HT1080 (cell line): ENCODE data around the gene TGM2. TPM values are rescaled to one million over a fixed set of nuclear protein-coding genes. Genes with fewer than 3 reads are reported as not detected.
A peak's percentile ranks its signal among the peaks of the same experiment; 100 is the strongest.

Experiments
- DNase-seq: peaks from one replicate; pipeline ENCODE4 v3.0.0-alpha.2; 2015; ENCODE audit warnings: low read depth
- small RNA-seq: library from RNA; depleted of rRNA; stranded (forward); fragments of <200 nt; gene quantifications from one replicate; pipeline ENCODE3, GENCODE V24; 2014
- total RNA-seq: library from RNA; depleted of rRNA; stranded (reverse); fragments of >200 nt; shearing (Covaris generic); gene quantifications from 2 replicates; pipeline ENCODE4 v1.2.3, GENCODE V29; 2014; rRNA removed

Gene TGM2
- total RNA-seq, 1 experiment from 2014 or later = 146 TPM

DNA sequence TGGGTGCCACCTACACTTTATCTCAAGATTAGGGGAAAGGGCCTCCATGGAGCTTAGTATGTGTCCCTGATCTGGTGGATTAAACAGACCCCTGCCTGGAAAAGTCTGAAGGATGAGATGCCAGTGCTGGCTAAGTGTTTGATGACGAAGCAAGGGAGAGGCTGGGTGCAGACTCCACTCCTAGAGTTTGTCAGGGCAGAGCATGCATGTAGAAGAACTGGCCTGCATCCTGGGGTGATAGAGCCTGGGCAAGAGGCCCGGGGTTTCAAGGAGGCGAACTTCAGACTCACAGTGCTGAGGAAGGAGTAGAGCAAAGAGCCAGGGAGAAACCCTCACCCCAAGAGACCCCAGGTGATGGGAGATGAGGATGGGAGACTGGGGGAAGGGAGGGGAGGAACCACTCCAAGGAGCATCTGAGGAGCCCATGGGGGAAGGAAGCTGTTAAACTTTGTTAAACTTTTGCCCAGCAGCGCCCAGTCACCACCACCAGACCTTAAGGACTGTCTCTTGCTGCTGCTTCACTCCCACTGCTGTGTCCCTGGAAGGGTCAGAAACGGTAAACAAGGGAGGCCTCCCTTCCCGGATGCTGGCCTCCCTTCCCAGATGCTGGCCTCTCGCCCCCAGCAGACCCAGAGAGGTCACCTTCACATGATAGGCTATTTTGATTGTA is 69.9 kb downstream of the TGM2 start:
- peak; percentile 13 for DNase-seq

DNA sequence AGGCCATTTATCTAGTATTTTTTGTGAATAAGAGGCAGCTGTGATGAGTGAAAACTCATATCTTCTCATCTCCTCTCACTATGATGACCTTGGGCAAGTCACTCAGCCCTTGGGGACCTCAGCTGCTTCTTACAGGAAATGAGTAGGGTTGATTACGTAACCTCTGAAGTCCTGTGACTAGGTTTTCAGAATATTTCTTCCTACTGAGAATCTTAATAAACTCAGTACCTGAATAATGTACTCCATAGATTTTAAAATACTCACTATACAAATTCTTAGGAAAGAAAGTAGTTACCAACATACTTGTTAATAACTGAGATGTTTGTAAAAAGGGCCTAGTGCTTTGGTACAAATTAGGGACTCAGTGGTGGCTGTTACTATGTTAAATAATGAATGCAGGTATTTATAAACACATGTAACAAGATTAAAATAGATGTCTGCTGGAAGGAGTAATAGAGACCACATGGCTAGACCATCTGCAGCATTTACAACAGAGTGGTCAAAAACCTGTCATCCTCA is 70.6 kb downstream of the TGM2 start:
- DNase-seq = peak; percentile 81

DNA sequence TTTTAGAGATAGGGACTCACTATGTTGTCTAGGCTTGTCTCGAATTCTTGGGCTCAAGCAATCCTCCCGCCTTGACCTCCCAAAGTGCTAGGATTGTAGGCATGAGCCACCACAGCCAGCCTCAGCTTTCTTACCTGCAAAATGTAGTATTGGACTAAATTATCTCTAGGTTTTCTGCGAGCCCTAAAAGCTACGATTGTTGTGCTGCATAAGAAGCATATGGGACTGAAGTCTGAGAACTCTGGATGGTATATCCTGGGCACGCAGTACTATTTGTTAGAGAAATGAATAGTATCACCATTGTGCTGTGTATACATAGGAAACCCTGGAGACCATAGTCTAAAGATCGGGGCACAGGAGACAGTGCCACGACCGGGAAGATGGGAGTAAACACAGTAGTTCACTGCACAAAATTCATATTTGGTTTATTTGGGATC is 71.4 kb downstream of the TGM2 start:
- no peak for DNase-seq

DNA sequence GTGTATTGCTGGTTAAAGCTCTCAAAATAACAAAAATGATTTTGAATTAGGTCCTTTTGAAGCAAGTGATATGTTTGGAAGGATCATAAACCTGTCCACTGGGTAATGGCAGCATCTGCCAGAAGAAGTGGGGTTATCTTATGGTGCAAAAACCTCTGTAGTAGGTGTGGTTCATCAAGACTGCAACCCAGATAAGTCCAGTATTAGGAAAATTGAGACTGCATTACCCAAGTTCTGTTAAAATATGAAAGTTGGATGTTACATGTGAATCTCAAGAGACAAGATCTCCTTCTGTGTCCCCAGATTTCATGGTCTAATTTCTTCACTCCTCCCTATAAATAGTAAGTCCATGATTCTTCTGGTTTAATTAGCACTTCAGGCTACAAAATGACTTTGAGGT is 72.2 kb downstream of the TGM2 start:
- DNase-seq = no peak

DNA sequence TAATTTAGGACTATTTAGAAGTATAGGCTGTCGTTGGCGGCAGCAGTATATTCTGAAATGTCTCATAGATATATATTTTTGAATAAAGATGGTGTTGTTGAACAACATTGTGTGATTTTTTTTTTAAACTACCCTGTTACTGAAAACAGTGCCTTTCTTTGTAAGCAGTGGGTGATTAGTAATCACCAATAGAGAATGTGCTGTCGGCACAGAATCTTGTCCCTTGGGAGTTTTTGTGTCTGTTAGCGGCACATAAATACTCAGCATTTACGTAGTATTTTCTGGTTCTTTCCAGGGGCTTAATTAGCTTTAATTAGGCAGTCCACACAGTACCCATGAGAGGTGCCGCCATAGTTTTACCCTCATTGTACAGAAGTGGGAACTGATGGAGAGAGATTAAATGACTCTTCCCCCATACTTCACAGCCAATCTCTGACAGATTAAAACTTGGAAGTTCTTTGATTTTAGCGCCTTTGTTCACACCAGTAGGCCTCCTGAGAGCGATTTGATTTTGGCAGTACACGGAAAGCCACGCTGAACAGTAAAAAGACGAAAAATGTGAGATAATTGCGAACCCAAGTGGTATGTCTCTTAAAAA is 72.7 kb downstream of the TGM2 start:
- DNase-seq = no peak

DNA sequence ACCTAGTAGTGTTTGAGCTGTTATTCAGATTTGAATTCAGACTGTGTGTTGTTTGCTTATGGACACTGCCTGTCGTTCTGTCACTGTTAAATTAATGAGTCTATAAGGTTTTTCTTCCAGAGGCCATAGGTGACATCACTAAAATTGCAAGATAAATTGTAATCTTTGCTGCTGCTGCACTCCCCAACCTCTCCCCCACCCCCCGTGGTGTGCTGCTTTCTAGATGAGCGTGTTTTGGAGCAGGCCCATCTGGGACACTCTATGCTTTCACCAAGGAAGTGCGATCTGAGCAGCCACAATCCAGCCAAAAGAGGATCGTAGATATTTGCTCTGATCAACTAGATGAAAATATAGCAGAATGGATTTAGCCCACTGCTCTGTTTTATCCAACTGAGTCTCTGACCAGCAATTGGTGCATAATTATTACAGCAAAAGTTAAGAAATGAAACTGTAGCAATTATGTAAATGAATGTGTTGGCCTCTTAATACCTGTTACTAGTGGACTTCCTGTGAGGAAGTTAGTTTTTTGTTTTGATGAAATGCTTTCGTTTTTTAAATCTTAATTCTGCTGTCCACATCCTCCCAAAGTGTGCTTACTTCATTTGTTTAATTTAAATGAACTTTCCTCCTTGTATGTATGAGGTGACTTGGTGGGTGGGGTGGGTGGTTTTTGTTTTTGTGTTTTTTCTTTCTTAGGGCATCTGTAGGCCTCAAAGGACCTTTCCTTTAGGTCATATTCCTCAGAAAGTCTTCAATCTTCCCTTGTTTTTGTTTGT is 73.4 kb downstream of the TGM2 start:
- no peak for DNase-seq

DNA sequence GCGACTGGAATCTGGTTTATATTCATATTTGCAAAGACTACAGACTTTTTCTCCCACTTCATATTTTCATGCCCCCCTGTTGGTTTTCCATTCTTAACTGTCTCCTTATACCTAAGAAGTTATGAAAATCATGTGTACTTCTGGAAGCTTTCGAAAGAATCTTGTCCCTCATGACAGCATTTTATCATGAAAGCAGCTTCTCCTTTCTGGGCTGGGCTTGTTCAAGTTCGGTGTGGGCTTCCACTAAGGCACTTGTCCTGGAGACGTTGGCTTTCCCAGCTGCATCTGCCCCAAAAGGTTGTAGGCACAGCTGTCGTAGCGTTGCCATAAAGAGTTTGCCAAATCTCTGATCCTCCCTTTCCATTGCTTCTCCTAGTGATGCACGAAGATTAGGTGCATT is 75.0 kb downstream of the TGM2 start:
- no peak for DNase-seq

DNA sequence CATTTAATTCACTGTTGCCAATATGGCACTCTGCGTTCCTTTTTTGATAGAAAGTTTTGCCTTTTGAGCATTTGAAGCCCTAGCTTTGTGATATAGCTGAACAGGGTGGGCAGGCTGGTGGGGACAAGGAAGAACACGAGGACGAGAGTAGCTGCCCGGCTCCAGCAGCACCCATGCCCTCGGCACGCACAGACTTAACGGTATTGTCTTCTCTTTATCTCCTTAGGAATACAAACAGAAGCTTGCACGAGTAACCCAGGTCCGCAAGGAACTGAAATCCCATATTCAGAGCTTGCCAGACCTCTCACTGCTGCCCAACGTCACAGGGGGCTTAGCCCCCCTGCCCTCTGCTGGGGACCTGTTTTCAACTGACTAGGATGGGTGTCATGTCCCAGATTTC is 75.6 kb downstream of the TGM2 start:
- DNase-seq = no peak

DNA sequence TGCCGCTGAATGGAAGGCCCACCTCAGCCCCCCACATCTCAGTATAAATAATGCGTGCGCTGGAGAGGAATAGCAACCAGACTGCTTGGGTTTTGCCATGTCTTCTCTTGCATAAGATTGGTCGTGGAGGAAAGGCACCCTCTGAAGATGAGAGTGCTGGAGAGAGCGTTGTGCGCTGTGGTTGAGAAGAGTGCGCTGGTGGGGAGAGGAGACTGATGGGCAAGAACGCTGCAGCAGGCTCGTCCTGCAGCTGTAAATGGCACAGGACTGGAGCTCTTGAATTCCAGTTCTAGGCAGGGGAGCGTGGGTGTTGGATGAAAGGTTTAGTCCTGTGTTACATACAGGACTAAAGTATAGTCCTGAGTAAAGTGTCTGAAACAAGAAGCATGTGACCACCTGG is 80.0 kb downstream of the TGM2 start:
- DNase-seq = no peak

DNA sequence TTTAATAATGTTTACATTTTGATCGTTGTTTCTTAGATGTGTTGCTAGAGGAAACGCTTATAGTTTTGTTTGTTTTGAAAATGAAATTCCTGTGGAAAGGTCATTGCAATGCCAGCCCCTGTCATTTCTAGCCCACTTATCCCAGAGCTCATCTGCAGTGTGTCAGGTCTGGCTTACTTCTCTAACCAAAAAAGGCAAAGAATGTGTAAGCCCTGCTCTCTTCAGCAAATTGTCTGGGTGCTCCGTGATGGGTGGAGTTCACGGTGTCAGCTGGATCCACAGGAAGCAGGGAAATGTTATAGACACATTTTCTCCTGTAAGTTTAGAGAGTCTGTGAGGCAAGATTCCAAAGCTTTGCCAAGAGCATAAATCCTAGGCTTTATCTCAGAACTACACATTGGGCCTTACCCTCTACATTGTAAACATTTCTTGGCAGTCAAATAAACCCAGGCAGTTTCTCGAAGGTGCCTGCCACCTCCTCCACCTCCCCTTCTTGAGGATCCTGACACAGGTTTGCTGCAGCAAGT is 80.6 kb downstream of the TGM2 start:
- DNase-seq = no peak

DNA sequence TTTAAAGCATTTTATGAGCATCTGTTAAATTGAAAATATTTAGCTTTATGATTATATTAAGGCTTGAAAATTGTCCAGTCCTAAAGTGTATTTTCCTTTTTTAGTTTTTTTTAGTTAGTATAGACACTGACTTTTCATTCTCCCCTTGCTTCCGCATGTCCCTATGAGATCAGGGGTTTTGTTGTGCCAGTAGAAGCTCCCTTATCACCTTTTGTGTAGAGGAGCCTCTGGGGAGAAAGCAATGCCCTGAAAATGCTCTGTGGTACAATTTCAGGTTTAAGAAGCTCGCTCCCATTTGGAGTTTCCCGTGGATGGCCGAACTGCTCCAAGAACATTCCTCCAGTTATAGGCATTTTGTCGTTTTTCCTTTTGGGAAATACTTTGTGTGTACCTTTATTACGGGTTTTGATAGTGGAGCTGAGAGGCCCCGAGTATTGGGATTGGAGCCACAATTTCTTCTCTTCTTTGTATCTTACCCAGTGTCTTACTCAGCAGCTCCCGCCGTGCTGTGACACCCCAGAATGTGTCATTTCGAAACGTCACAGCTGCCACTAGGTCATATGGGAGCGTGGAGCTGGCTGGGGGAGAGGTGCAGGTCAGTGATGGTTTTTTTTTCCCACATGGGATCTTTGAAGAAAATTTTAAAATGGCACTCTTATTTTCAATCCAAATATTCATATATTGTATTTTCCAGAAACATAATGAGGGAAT is 81.6 kb downstream of the TGM2 start:
- no peak for DNase-seq

DNA sequence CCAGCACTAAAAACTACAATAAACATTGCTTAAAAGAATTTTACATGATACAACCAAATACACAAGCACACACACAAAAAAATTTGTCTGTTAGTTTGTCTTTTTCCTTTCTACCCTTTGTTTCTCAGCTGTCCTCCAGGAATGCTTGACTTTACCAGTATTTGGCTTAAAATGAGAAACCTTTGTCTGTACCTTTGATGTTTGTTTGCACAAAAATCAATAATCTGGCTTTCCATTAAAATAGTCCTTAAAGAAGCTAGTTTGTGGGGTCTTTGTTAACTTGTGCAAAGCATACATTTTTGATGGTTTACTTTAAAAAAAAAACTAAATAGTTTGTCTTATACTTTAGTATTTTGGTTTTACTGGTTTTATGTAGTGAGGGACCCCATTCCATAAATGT is 82.2 kb downstream of the TGM2 start:
- no peak for DNase-seq

DNA sequence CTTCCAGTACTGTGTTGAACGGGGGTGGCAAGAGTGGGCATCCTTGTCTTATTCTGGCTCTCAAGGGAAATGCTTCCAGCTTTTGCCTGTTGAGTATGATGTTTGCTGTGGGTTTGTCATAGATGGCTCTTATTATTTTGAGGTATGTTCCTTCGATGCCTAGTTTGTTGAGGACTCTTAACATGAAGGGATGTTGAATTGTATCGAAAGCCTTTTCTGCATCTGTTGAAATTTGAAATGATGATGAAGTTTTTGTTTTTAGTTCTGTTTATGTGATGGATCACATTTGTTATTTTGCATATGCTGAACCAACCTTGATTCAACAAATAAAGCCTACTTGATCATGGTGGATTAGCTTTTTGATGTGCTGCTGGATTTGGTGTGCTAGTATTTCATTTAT is 83.5 kb downstream of the TGM2 start:
- DNase-seq = no peak

DNA sequence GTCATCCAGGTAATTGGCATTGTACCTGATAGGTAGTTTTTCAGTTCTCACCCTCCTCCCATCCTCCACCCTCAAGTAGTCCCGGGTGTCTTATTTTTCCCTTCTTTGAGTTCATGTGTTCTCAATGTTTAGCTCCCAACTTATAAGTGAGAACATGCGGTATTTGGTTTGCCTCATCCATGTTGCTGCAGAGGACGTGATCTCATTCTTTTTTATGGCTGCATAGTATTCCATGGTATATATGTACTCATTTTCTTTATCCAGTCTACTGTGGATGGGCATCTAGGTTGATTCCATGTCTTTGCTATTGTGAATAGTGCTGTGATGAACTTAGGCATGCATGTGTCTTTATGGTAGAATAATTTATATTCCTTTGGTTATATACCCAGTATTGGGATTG is 85.7 kb downstream of the TGM2 start:
- no peak for DNase-seq

DNA sequence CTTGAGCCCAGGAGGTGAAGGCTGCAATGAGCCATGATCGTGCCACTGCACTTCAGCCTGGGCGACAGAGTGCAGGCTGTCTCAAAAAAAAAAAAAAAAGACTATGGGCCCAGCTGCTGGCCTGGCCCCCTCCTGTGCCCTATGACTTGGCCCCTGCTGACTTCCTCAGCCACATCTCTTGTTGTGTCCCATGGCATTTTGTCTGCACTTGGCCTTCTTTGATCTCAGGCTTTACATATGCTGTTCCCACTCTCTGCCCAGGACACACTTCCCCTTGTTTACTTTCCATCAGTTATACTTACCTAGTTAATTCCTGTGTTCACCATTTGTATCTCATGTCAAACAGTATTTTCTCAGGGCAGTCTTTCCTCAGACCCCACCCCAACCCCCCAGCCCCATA is 87.0 kb downstream of the TGM2 start:
- no peak for DNase-seq

Small RNA genes within 50 kb of the gene (small RNA-seq; reads per million reads assigned to genes)
- not detected for gene RN7SL237P

Other genes with a start within 250 kb of the TGM2 start
- gene TTI1, start 131.8 kb downstream of the TGM2 start, total RNA-seq = 22.4 and 27.3 TPM in 2 replicates
- 14.0 and 21.2 TPM in 2 replicates for gene RPRD1B, start 131.5 kb downstream of the TGM2 start, total RNA-seq
- 0.14 TPM in 1 of 2 replicates, not detected in the other for gene KIAA1755, start 95.5 kb upstream of the TGM2 start, total RNA-seq
- gene BPI, start 138.9 kb upstream of the TGM2 start, total RNA-seq = not detected in 2 replicates
- gene LBP, start 181.2 kb upstream of the TGM2 start, total RNA-seq = not detected in 2 replicates